ENCODE data around the gene CCDC112.
"Not testable (repeated sequence)": the region's sequence is repeated elsewhere in the genome, so short reads cannot be mapped to it uniquely, and the experiment has no call there.

Gene CCDC112

GRCh38 chr5:115296124-115297022 lies at the start of gene CCDC112:
TSS of gene CCDC112 (minus strand) at chr5:115296654. CDS start at chr5:115296543, 111 bp downstream.
- DNase-seq = peak; percentile 77

- DNase-seq = no peak
Measured at GRCh38 chr5:115345344-115345743, 48.9 kb upstream of the CCDC112 start.

- no peak for DNase-seq
Measured at GRCh38 chr5:115343855-115344254, 47.4 kb upstream of the CCDC112 start.

GRCh38 chr5:115342590-115343377 lies 46.3 kb upstream of the CCDC112 start:
- no peak for DNase-seq

GRCh38 chr5:115341745-115342144 lies 45.3 kb upstream of the CCDC112 start:
- no peak for DNase-seq

- no peak for DNase-seq
Measured at GRCh38 chr5:115338851-115339250, 42.4 kb upstream of the CCDC112 start.

- no peak for DNase-seq
Measured at GRCh38 chr5:115337882-115338281, 41.4 kb upstream of the CCDC112 start.

- DNase-seq = no peak
Measured at GRCh38 chr5:115336964-115337363, 40.5 kb upstream of the CCDC112 start.

GRCh38 chr5:115336201-115336720 lies 39.8 kb upstream of the CCDC112 start:
- DNase-seq = no peak

- no peak for DNase-seq
Measured at GRCh38 chr5:115335301-115335700, 38.8 kb upstream of the CCDC112 start.

- DNase-seq = no peak
Measured at GRCh38 chr5:115333164-115333563, 36.7 kb upstream of the CCDC112 start.

- DNase-seq = no peak
Measured at GRCh38 chr5:115330830-115331229, 34.4 kb upstream of the CCDC112 start.

- DNase-seq = no peak
Measured at GRCh38 chr5:115329475-115329874, 33.0 kb upstream of the CCDC112 start.

GRCh38 chr5:115328617-115329274 lies 32.3 kb upstream of the CCDC112 start:
- not testable (repeated sequence) for DNase-seq

GRCh38 chr5:115325296-115325959 lies 29.0 kb upstream of the CCDC112 start:
- no peak for DNase-seq

- no peak for DNase-seq
Measured at GRCh38 chr5:115324021-115324420, 27.6 kb upstream of the CCDC112 start.

GRCh38 chr5:115322729-115323128 lies 26.3 kb upstream of the CCDC112 start:
- no peak for DNase-seq

- DNase-seq = no peak
Measured at GRCh38 chr5:115321309-115321708, 24.9 kb upstream of the CCDC112 start.

GRCh38 chr5:115320515-115320914 lies 24.1 kb upstream of the CCDC112 start:
- DNase-seq = no peak

- no peak for DNase-seq
Measured at GRCh38 chr5:115320006-115320405, 23.6 kb upstream of the CCDC112 start.

- no peak for DNase-seq
Measured at GRCh38 chr5:115319007-115319406, 22.6 kb upstream of the CCDC112 start.

- no peak for DNase-seq
Measured at GRCh38 chr5:115317736-115318135, 21.3 kb upstream of the CCDC112 start.

- no peak for DNase-seq
Measured at GRCh38 chr5:115317320-115317719, 20.9 kb upstream of the CCDC112 start.
